ENCODE measurements around the gene MRPL48.

DNA sequence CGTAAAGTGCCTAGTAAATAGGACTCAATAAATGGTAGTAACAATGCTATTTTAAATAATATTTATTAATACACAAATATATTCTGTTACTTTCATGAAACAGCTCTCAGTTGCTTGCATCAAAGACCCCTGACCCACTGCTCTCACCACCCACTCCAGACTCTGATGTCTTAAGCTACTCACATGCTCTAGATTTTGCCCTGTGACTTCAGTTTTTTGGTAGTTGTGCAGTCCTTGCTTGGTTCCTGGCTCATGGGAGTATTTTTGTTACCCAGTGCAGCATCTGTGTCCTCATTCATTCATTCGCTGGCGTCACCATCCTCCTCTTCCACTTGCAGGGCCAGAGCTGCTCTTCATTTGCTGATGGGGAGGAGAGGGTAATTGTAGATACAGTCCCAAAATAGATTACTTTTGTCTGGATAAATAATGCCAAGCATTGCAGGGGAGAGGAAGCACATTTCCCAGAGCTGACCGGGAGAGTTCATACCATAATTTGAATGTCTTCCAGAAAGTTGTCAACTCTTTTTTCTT is 12.7 kb downstream of the MRPL48 start:
- TF ChIP-seq ZNF274 (IDR thresholded peaks at IDR 0.05; ENCODE audit: low read depth, low read length) (no peak), SUZ12 (IDR thresholded peaks at IDR 0.05; ENCODE audit: extremely low read depth, insufficient read depth, insufficient read length) (no peak), YY1 (IDR thresholded peaks at IDR 0.05; ENCODE audit: insufficient read depth, insufficient read length) (no peak)

Measured in NT2/D1 (cell line).